HG03378 (cell line): Measurements from ENCODE around the gene MIAT.
"Not testable (repeated sequence)": the region's sequence is repeated elsewhere in the genome, so short reads cannot be mapped to it uniquely, and the experiment has no call there.

Experiments
- ATAC-seq: cut with Tn5 transposase; IDR thresholded peaks from one replicate; pipeline ENCODE4 v1.9.1; 2021; ENCODE audit warnings: mild to moderate bottlenecking, moderate library complexity; ENCODE audit not compliant: unreplicated experiment

MIAT gene

DNA sequence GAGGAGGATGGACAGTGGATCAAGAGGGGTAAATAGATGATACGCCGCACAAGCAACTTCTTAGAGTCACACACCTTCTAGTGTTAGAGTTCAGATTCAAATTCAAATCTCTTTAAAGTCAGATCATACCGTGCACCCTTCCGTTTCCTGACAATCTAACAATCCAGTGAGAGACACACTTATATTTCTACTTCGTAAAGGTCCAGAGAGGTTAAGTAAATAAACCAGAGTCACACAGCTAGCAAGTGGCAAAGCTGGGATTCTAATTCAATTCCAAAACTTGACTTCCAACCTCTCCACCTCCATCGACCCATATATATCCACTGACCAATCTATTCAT lies 34.0 kb downstream of the MIAT start:
- no peak for ATAC-seq

DNA sequence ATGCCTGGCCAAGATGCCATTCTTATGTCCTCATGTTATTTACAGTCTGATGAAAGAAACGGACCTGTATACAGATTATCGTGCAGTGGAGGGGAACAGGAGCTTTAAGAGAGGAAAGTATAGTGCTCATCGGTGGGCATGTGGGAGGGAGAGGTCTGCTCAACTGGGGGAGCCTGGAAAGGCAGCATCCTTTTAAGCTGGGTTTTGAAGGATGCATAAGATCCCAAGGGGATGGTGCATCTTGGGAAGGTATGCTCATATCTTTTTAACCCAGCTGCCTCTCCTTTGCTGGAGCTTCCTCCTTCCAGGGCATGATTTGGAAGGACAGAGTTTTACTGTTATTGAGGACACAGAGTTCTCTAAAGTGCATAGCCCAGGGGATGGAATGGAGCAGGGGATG lies 34.8 kb downstream of the MIAT start:
- ATAC-seq, result no peak

DNA sequence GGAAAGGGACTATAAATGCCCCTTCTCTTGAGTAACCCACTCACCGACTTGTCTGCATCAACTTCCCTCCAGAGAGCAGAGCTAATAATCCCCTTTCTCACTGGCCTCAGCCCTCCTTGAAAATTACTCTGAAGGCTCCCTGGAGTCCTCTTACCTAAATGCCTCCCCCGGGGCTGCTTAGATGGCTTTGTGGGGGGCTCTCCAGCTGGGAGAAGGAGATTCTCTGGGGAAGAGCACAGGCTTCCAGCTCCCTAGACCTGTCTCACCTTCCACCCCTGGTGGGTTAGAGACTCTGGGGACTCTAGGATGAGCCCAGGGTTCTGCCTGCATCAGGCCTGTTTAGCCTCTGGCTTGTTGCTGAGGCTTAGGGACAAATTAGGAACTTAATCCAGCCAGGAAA lies 39.8 kb downstream of the MIAT start:
- no peak for ATAC-seq

DNA sequence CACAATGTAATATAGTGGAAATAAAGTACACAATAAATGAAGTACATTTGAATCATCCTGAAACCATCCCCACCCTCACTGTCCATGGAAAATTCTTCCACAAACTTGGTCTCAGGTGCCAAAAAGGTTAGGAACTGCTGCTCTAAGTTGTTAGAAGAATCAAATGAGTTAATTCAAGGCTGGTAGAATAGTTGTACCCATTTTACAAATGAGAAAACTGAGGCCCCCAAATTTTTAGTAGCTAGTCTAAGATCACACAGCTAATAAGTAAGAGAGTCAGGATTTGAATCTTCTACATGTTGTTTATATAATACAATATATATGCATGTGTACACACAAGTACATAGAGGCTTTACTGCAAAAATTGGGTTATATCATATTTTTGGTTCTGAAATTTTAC lies 43.1 kb downstream of the MIAT start:
- ATAC-seq, result no peak

DNA sequence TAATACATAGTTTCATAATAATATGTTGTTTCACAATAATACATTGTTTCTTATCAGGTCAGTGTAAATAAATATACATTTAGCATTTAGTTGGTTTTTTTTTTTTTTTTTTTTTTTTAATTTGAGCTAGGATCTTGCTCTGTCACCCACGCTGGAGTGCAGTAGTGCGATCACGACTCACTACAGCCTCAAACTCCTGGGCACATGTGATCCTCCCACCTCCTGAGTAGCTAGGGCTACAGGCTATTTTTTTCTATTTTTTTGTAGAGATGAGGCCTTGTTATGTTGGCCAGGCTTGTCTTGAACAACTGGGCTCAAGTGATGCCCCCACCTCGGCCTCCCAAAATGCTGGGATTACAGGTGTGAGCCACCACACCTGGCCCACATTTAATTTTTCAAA lies 43.5 kb downstream of the MIAT start:
- no peak for ATAC-seq

DNA sequence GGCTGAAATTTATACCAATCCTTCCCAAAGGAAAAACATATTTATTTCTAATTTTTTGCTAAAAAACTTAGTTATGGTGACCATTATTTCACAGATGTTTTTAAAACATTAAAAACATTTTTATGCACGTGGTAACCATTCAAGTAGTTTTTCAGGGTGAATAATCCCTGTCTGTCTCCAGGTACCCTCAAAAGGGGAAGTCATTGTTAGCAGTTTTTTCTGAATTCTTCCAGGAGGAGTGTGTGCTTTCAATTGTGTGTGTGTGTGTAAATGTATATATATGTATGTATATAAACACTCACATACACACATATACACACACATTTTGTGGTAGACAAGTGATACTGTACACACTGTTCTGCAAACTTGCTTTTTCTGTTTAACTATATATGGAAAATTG lies 43.9 kb downstream of the MIAT start:
- ATAC-seq, result no peak

DNA sequence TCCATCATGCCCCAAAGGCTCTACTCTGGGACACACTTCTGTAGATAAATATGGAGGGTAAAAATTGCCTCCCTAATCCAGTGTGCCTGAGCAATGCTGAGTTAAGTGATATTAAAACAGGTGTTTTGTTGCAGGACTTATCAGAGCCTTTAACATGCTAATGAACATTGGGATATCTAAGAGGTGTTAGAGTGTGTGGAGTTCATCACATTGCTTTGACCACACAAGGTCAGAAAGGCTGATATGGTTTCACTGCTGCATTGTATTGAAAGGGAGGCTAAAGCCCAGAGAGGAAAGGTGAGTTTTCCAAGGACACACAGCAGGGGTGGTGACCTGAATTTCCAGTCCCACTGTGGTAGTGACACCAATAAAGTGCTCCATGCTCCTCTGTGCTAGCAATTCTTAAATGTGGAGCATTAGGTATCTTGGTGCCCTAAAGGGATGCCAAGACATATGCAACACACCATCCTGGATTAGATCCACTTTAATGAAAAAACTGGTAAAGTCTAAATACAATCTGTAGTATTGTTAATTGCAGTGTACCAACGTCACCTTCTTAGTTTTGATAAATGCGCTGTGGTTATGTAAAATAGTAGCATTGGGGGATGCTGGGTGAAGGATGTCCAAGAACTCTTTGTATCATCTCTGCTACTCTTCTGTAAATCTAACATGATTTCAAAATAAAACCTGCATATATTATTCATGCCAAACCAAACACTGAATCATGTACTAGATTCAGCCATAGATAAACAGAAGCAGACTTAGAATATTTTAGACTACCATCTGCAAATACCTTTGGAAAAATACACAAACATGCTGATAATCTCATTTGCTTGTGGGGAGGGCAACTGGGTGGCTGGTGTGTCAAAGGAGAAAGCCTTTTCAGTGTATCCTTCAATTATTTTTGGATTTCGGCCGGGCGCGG lies 45.8 kb downstream of the MIAT start:
- no peak for ATAC-seq

DNA sequence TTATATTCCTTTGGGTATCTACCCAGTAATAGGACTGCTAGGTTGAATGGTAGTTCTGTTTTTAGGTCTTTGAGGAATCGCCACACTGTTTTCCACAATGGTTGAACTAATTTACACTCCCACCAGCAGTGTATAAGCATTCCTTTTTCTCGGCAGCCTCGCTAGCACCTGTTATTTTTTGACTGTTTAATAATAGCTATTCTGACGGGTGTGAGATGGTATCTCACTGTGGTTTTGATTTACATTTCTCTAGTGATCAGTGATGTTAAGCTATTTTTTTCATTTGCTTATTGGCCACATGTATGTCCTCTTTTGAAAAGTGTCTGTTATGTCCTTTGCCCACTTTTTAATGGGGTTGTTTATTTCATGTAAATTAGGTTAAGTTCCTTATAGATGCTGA lies 48.0 kb downstream of the MIAT start:
- ATAC-seq, result not testable (repeated sequence)

DNA sequence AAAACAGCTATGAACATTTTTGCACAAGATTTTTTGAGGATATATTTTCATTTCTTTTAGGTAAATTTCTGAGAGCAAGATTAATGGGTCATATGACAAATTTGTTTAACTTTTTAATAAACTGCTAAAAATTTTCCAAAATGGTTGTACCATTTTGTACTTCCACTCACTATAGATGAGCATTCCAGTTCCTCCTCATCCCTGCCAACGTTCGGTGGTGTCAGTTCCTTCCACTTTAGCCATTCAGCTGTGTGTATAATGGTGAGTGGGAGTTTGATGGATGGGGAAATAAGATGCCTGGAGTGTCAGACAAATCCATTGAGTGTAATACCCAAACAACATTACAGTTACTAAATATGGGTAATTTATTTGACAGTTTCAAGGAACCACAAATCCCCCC lies 49.7 kb downstream of the MIAT start:
- ATAC-seq, result no peak

DNA sequence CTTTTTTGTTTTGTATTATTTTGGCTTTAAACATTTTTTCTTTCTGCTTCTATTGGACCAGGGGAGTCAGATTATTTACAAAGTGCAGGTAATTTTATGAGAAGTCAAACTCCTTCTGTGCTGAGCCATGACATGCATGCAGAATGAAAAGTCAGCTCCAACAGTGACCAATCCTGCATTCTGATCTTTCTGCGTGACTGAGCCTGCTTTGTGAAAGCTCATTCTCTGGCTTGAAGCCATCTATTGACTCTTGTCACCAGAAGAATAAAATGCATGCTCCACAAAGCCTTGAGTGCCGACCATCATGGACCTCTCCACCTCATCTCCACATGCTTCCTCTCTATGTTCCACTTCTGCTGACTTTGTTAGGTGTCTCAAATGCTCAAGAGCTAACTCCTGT lies 50.2 kb downstream of the MIAT start:
- no peak for ATAC-seq

DNA sequence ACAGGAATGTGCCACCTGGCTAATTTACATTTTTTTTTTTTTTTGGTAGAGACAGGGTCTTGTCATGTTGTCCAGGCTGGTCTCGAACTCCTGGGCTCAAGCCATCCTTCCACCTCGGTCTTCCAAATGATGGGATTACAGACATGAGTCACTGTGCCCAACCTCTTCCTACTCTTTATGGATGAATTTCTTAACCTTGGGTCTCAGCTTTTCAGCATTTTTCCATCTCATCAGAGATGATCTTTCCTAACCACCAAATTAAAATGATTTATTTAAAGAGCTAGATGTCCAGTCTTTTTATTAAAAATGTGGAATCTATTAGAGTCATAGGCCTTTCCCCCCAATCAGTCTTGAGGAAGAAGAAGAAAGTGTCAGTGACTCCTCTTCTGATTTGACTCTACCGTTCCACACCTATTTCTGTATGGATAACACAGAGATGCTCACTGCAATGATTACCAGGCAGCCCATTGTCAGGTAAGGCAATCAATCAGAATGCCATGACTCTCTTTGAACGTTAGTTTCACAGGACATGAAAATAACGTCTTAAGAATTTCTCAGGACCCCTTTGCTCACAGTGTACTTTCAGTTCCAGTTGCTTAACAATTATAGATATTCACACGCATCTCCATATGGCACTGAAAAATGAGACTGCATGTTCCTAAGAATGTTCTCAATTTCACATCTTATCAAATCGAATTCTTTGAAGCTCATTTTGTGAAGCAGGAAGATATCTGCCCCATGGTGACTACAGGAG lies 51.0 kb downstream of the MIAT start:
- no peak for ATAC-seq

DNA sequence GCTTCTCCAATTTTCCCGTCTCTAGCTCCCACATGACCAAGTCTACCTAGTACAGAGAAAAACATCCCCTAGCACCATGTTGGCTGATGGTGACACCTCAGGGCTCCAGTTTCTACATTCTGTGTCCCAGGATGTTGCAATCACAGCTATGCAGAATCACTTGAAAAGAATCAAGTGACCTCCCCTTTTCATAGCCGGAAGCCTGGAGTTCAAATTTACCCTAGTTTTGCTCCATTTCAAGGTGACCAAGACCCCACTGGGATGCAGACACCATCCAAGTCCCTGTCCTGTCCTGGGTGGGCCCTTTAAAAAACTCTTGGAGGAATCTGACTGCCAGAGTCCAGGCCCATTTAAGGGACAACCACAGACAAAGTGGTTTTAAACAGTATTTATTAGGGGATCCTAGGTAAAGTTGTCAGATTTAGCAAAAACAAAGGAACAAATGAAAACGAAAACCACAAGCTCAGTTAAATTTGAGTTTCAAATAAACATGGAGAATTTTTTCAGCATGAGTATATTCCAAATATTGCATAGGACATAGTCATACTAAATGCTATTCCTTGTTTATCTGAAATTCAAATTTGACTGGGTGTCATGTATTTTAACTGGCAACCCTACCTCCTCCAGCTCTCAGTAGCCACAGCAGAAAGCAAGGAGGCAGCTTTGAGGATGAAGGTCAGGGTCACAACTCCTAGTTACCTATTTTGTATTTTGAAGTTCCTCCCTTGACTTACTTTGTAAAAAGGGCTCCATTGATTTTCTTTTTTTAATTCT lies 52.4 kb downstream of the MIAT start:
- ATAC-seq, result no peak

DNA sequence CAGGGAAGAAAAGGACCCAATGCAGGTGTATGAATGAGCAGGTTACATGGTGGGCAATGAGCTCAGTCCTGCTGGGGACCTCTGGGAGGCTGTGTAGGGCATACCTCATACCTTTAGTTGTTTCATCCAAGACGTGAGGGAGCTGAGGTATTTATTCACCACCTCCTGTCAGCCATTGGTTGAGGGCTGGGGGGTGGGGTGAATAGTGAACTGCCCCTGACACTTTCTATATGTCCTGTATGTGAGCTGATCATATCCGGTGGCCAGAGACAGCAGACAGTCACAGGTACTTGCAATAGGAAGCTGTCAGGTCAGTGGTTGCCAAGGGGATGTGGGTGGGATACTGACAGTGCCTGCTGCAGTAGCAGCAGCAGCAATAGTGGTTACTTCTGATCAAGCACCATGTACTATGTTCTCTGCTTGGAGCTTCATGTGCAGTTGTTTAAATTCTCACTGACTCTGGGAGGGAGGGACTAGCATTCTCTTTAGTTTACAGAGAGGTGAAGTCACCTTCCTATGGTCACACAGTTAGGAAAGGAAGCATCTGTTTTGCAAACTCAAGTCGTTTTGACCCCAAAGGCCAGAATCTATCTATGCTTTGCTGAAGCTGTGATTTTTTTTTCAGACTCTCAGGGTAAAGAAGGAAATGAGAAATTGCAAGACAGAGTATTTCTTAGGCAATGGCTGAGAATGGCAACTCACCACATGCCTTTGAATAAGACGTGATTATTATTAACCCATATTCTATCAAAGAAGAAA lies 54.0 kb downstream of the MIAT start:
- no peak for ATAC-seq

DNA sequence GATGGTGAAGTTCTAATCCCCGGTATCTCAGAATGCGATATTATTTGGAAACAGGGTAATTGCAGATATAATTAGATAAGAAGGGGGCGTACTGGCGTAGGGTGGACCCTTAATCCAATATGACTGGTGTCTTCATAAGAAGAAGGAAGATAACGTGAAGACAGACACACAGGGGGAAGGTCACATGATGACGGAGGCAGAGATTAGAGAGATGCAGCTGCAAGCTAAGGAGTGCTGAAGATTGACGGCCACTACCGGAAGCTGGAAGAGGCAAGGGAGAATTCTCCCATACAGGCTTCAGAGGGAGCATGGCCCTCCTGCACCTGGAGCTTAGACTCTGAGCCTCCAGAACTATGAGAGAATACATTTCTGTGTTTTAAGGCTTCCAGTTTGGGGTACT lies 54.8 kb downstream of the MIAT start:
- ATAC-seq, result no peak

DNA sequence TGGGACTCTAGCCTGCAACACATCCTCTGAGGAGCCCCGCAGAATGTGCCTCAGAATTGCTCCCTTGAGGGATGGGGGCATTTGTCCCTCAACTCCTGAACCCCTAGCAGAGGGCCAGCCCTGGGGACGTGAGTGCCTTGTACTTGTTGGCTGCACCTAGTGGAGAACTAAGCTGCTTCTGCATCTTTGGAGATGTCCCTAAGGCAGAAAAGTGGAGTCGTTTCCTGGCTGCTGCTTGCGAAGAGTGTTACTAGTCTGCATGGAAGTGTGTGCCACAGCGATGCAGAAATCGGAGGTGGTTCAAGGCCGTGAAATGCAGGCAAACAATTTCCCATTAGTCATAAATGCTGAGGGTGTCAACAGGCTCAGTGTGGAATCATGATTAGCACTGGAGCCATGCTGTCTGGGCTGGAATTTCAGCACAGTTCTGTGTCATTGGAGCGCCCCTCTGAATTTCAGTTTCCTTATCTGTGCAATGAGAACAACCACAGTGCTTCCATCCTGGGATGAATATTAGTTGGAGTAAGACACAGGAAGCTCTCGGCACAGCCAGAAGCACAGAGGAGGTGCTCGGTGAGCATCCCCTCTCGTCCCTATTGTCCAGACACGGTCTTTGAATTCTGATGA lies 56.5 kb downstream of the MIAT start:
- ATAC-seq, result no peak

DNA sequence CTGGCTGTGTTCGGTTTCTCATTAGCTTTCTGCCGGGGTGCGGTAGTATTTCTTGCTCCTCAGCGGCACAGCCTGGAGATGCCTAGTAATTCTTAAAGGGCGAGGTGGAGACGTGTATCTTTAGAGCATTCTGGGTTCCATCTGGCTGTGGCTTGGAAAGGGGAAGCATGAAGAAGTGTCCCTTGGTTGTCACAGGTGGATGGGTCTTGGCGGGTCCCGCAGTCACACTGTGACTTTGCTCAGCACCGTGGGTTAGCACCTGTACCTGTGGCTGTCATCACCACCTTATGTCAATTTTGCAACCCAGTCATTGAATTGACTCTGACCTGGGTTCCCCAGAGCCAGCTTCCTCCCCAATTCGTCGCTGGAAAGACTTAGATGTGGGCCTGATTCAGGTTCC lies 57.6 kb downstream of the MIAT start:
- no peak for ATAC-seq

DNA sequence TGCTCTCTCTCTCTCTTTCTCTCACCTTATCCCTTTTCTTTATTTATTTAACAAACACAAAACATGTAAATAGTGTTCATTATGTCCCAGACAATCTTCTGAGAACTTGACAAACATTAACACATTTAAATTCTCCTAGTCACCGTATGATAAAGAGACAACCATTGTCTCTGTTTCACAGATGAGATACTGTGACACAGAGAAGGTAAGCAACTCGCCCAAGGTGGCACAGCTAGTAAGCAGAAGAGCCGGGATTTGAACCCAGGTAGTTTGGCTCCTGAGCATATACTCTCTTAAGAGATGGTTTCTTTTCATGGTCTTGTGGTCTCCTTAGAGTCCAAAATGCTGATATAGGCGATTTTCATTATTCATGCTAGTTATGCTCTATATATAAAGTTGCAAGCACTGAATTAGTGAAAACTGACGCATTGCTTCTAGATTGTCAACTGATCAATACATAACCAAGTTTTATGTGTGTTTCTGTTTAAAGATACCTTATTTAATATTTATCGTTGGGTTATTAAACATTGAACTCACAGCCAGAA lies 58.1 kb downstream of the MIAT start:
- ATAC-seq, result no peak

DNA sequence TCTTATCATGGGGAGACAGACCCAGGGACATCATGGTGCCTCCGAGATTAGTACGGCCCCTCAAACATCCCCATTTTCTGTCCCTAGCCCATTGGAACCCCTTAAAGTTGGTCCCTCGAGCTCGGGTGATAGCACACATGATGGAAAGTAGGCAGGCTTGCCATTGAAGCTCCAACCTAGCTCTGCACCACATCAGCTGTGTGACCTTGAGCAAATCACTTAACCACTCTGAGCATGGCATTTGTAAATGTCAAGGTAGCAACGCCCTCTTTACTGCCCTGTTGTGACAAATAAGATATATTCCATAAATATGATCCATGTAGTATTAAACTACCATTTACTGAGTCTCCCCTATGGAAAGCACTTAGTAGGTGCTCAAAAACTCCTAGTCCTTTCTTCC lies 61.1 kb downstream of the MIAT start:
- ATAC-seq, result no peak

DNA sequence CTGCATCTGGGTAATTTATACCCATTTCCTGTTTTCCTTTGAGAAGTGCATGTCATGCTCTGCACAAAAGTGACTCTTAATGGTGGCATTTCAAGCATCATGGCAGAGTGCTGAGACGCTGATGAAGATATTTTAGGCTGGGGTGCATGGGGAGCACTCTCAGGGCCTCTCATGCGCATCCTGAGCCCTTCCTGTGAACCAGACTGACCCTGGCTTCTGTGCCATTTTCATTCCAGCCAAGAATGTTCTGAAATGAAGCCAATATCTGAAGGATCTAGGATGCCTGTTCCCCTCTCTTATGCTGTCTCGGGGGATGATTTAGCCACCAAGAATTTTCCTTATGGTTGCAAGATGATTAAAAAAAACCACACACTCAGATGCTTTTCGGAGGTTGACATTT lies 61.5 kb downstream of the MIAT start:
- no peak for ATAC-seq

DNA sequence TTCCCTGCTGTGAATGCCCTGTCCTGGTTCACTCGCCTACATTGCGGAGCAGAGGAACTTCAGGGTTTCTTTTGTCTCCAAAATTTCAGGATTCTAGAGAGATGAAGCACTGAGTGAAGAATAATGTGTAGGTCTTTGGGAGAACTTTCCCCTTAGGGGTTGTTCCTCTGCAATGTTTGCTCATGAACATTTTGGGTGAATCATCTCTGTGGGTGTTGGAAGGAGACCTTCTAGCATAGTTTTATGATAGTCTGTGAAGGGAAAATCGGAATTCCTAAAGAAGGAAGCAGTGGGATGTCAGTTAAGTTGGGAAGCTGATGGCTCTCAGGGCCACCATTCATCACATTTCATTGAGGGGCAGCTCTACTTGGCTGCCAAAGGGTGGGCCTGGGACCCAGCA lies 64.8 kb downstream of the MIAT start:
- ATAC-seq, result no peak
